ENCODE measurements around the gene DUSP18.

- TF ChIP-seq POLR2A (IDR thresholded peaks at IDR 0.05) (no peak), CTCF (IDR thresholded peaks at IDR 0.05) (no peak)
Observed at GRCh38 chr22:30664798-30665197, 2.9 kb downstream of the DUSP18 start.
